ENCODE measurements around the gene BCL6B.

GRCh38 chr17:7001318-7001961 lies 21.4 kb upstream of the BCL6B start:
- TF ChIP-seq EZH2 (IDR thresholded peaks at IDR 0.05; ENCODE audit: insufficient read depth, low read length) (no peak), CTCF (IDR thresholded peaks at IDR 0.05; ENCODE audit: insufficient read depth, low read depth, low read length) (peak; percentile 51)

Data from astrocyte (in vitro differentiated cells and primary cell).